Pericardium fibroblast (primary cell): Measurements from ENCODE around the gene PIGC. TPM values are rescaled to one million over a fixed set of nuclear protein-coding genes. Genes with fewer than 3 reads are reported as not detected.

ENCODE experiments used
- total RNA-seq: library from RNA; depleted of rRNA; stranded (reverse); fragments of >200 nt; gene quantifications from 2 replicates; pipeline ENCODE4 v1.2.3, GENCODE V29; 2015

The PIGC gene
- 21.1 and 25.7 TPM in 2 replicates for total RNA-seq

GRCh38 chr1:172443666-172444453 lies at the start of gene PIGC:
PIGC (minus strand) TSS chr1:172444069; CDS start chr1:172442622, 1,447 bp downstream.

GRCh38 chr1:172420385-172420784 lies 23.5 kb downstream of the PIGC start, which contains the start of gene C1orf105:
C1orf105 (plus strand) TSS chr1:172420685; CDS start chr1:172420886, 201 bp downstream.

Other genes starting within 250 kb of the PIGC start
- not detected in 2 replicates for gene C1orf105, start 23.4 kb downstream of the PIGC start, total RNA-seq
- gene SUCO, start 89.1 kb upstream of the PIGC start, total RNA-seq: 21.9 and 24.3 TPM in 2 replicates
- gene FASLG, start 215.0 kb upstream of the PIGC start, total RNA-seq: not detected in 2 replicates